B cell (primary cell): ENCODE results near the gene PLEKHM2. TPM values are rescaled to one million over a fixed set of nuclear protein-coding genes. Genes with fewer than 3 reads are reported as not detected.

ENCODE experiments used
- ATAC-seq: fragments of 200-7000 bp; cut with Tn5 transposase; one replicate; pipeline ENCODE4 v1.10.0; 2021; ENCODE audit warnings: low read depth, mild to moderate bottlenecking, moderate number of reproducible peaks, moderate library complexity
- CTCF ChIA-PET: fragments of 350-600 bp; sonication (Branson Sonifier 250); formaldehyde crosslinking; loops from one replicate; lab custom pipeline; 2021; ENCODE audit warnings: antibody characterized with exemption, inconsistent platforms; lab: Charles Lee
- POLR2A ChIA-PET: fragments of 350-600 bp; sonication (Branson Sonifier 250); formaldehyde crosslinking; loops from one replicate; lab custom pipeline; 2021; ENCODE audit warnings: antibody characterized with exemption; lab: Charles Lee
- DNase-seq: peaks from one replicate; pipeline ENCODE4 v3.0.0; 2013
- H2AFZ ChIP-seq: 2 replicates; pipeline ENCODE4 v1.6.1; 2012; ENCODE audit warnings: mild to moderate bottlenecking, low read depth, low read length; ENCODE audit not compliant: insufficient read depth, poor library complexity, severe bottlenecking
- H3K27ac ChIP-seq, 2 donors: 1 replicate in 1 of 2; 2 replicates in 1 of 2; pipeline ENCODE4 v1.5.1; 2012 to 2013; ENCODE audit warnings: low read length in 2 of 2, mild to moderate bottlenecking in 2 of 2, moderate library complexity in 1 of 2
- H3K27me3 ChIP-seq, 4 experiments: fragments of 200-600 bp in 1 of 4; sonication (generic) in 1 of 4; replicated peaks in 1 of 4; 1 replicate in 2 of 4; 2 replicates in 2 of 4; pipeline versions ENCODE4 v1.6.1 to v1.7.0; 2013 to 2016; ENCODE audit warnings: low read length in 3 of 4, mild to moderate bottlenecking in 2 of 4, mixed read lengths in 1 of 4, moderate library complexity in 1 of 4; ENCODE audit not compliant: insufficient read depth in 4 of 4, control insufficient read depth in 3 of 4; ENCODE audit errors: control extremely low read depth in 1 of 4
- H3K36me3 ChIP-seq, 2 experiments: replicated peaks in 1 of 2; 1 replicate in 1 of 2; 2 replicates in 1 of 2; pipeline versions ENCODE4 v1.6.1 to v1.7.1; 2013; ENCODE audit warnings: low read length in 1 of 2; ENCODE audit not compliant: insufficient read depth in 2 of 2, control insufficient read depth in 1 of 2; ENCODE audit errors: control extremely low read depth in 1 of 2, extremely low read depth in 1 of 2
- H3K4me1 ChIP-seq, 2 donors: fragments of 200-600 bp in 1 of 2; sonication (generic) in 1 of 2; 1 replicate in 1 of 2; 2 replicates in 1 of 2; pipeline versions ENCODE4 v1.5.1 to v1.6.1; 2013 to 2017; ENCODE audit warnings: low read length in 2 of 2; ENCODE audit not compliant: control insufficient read depth in 2 of 2, insufficient read depth in 2 of 2
- H3K4me2 ChIP-seq: replicated peaks from 2 replicates; pipeline ENCODE3; 2012; ENCODE audit warnings: mild to moderate bottlenecking, low read depth, low read length; ENCODE audit not compliant: poor library complexity, severe bottlenecking
- H3K4me3 ChIP-seq, 5 experiments: fragments of 200-600 bp in 1 of 5; sonication (generic) in 1 of 5; 1 replicate in 3 of 5; 2 replicates in 2 of 5; pipeline versions ENCODE4 v1.5.1 to v1.7.0; 2011 to 2016; ENCODE audit warnings: low read length in 4 of 5, mild to moderate bottlenecking in 4 of 5, low read depth in 2 of 5, control low read depth in 1 of 5, moderate library complexity in 1 of 5; ENCODE audit not compliant: insufficient read depth in 1 of 5; ENCODE audit errors: control extremely low read depth in 1 of 5, extremely low read depth in 1 of 5
- H3K79me2 ChIP-seq: fragments of 200-600 bp; sonication (generic); one replicate; pipeline ENCODE4 v1.6.0; 2016; ENCODE audit warnings: low read length; ENCODE audit not compliant: control insufficient read depth, insufficient read depth
- H3K9ac ChIP-seq: fragments of 200-600 bp; sonication (generic); 2 replicates; pipeline ENCODE4 v1.6.1; 2017; ENCODE audit warnings: mild to moderate bottlenecking, low read length, moderate library complexity
- H3K9me3 ChIP-seq, 3 donors: one replicate each; pipeline versions ENCODE4 v1.6.1 to v1.7.1; 2013; ENCODE audit warnings: low read length in 2 of 3; ENCODE audit not compliant: control insufficient read depth in 2 of 3, insufficient read depth in 1 of 3; ENCODE audit errors: control extremely low read depth in 1 of 3
- H4K20me1 ChIP-seq: 2 replicates; pipeline ENCODE4 v1.6.0; 2012; ENCODE audit warnings: mild to moderate bottlenecking, low read length; ENCODE audit not compliant: insufficient read depth, control insufficient read depth, poor library complexity, severe bottlenecking
- H3K27ac Mint-ChIP-seq: one replicate; pipeline ENCODE4 v1.8.0; 2021; ENCODE audit warnings: mixed read lengths
- H3K27me3 Mint-ChIP-seq: one replicate; pipeline ENCODE4 v1.8.0; 2021; ENCODE audit warnings: mixed read lengths
- H3K4me1 Mint-ChIP-seq: one replicate; pipeline ENCODE4 v1.8.0; 2021; ENCODE audit warnings: mixed read lengths
- H3K4me3 Mint-ChIP-seq: one replicate; pipeline ENCODE4 v1.8.0; 2021; ENCODE audit warnings: mixed read lengths
- H3K9me3 Mint-ChIP-seq: one replicate; pipeline ENCODE4 v1.8.0; 2022; ENCODE audit warnings: mixed read lengths; ENCODE audit not compliant: insufficient read depth
- CTCF ChIP-seq: fragments of 200-600 bp; IDR thresholded peaks from one replicate; pipeline ENCODE4 v1.8.0; 2022; ENCODE audit warnings: antibody characterized with exemption, mild to moderate bottlenecking
- EZH2 ChIP-seq: IDR thresholded peaks from 2 replicates; pipeline ENCODE4 v1.6.1; 2012; ENCODE audit warnings: borderline replicate concordance, low read depth, mild to moderate bottlenecking, moderate library complexity, low read length; ENCODE audit not compliant: insufficient read depth, poor library complexity, severe bottlenecking
- WGBS: methylation state at CpG from one replicate; pipeline ENCODE4 v1.1.5; 2013; ENCODE audit warnings: missing lambda C conversion rate; ENCODE audit not compliant: insufficient coverage; 5-methylcytosine and 5-hydroxymethylcytosine counted together
- intact Hi-C: fragments of 100-400 bp; cut with micrococcal nuclease; formaldehyde crosslinking; loops from one replicate; pipeline ENCODE4 v1.10.0; 2022
- polyA plus RNA-seq: library from polyadenylated mRNA; depleted of rRNA; stranded (reverse); fragments of >200 nt; gene quantifications from 2 replicates; pipeline ENCODE4 v1.2.3, GENCODE V29; 2012
- total RNA-seq, 2 donors: library from RNA; stranded (reverse); fragments of 120-200 nt in 1 of 2; gene quantifications; 1 replicate in 1 of 2; 2 replicates in 1 of 2; pipeline versions ENCODE4 v1.2.3 to v1.2.4, GENCODE V29; 2013 to 2022

PLEKHM2 gene
- total and polyA plus RNA-seq, 2 donors (not counting 1 experiment from before 2014, with no cell fraction given), result 99.7 to 120 TPM

DNA sequence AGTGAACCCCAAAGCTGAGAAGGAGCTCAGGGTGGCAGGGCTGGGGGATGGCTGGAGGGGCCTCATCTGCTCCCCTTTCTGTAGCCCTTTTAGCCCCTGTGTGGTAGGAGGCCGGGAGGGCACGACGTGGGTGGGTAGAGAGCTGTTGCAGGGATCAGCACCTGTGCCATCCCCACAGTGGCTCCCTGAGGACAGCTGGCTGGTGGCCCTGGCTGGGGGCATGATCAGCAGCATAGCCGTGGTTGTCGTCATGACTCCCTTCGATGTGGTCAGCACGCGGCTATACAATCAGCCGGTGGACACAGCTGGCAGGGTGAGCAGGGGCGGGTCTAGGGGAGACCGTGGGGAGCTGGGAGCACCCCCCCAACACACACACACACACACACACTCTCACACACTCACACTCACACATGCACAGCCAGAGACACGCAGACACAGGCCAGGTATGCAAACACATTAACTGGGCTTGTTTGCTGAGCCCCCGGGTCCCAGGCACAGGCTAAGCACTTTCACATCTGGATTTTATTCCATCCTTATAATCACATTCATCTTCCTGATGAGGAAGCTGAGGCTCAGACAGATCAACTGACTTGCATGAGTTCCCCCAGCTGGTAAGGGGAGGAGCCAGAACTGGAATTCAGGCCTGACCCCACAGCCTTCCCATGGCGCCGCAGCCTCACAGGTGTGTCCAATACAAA lies 54.4 kb downstream of the PLEKHM2 start:
- H3K4me3 ChIP-seq, result no peak overlapping the region
- no peak for TF ChIP-seq CTCF
- TF ChIP-seq EZH2, result no peak
- H3K9ac ChIP-seq, result no peak overlapping the region
- Mint-ChIP-seq H3K4me1 (peaks cover 6% of the 10 kb centered on the region), H3K9me3 (no peaks in the 10 kb centered on the region), H3K27me3 (no peaks in the 10 kb centered on the region), H3K27ac (peak overlapping the region; percentile 50), H3K4me3 (no peak overlapping the region)
- H2AFZ ChIP-seq, result no peak overlapping the region
- H3K9me3 ChIP-seq, result no peaks in the 10 kb centered on the region
- peaks cover 0 to 11% of the 10 kb centered on the region in 2 donors for H3K4me1 ChIP-seq
- POLR2A ChIA-PET, result no interaction called here
- no peak overlapping the region for H3K4me2 ChIP-seq
- no peaks in the 10 kb centered on the region for H3K79me2 ChIP-seq
- H4K20me1 ChIP-seq, result no peaks in the 10 kb centered on the region
- 92% methylated on average over 10 of the region's 15 CpGs for WGBS
- CTCF ChIA-PET, result interaction anchor here (0.8 to 6.8 kb wide), 3 partner anchors 42 to 167 kb away, joined by 3 to 75 read pairs (median 3); no protein-coding TSS in a partner anchor
- H3K27me3 ChIP-seq, result no peaks in the 10 kb centered on the region
- no peak overlapping the region for H3K27ac ChIP-seq
- peaks cover 0 to 11% of the 10 kb centered on the region in 2 experiments for H3K36me3 ChIP-seq
- DNase-seq (no peak), ATAC-seq (no peak)
- intact Hi-C loops, result no loop called here

- no peak overlapping the region for H3K9ac ChIP-seq
- H3K9me3 ChIP-seq, result no peaks in the 10 kb centered on the region
- H3K27me3 ChIP-seq, result no peaks in the 10 kb centered on the region
- Mint-ChIP-seq H3K4me3 (no peak overlapping the region), H3K9me3 (no peaks in the 10 kb centered on the region), H3K27ac (peak overlapping the region; percentile 56), H3K4me1 (peaks cover 6% of the 10 kb centered on the region), H3K27me3 (no peaks in the 10 kb centered on the region)
- no peaks in the 10 kb centered on the region for H4K20me1 ChIP-seq
- H3K4me2 ChIP-seq, result no peak overlapping the region
- no peak overlapping the region for H2AFZ ChIP-seq
- H3K4me1 ChIP-seq, result peaks cover 0 to 11% of the 10 kb centered on the region in 2 donors
- no peak for DNase-seq
- no peak for ATAC-seq
- ChIA-PET POLR2A (no interaction called here), CTCF (interaction anchor here (0.6 to 6.8 kb wide), 5 partner anchors 42 to 346 kb away, joined by 3 to 75 read pairs (median 3); no protein-coding TSS in a partner anchor)
- TF ChIP-seq EZH2 (no peak), CTCF (no peak)
- WGBS, result 91% methylated on average over 16 of the region's 16 CpGs
- peaks cover 0 to 5% of the 10 kb centered on the region in 2 experiments for H3K36me3 ChIP-seq
- H3K79me2 ChIP-seq, result no peaks in the 10 kb centered on the region
- no peak overlapping the region for H3K4me3 ChIP-seq
- intact Hi-C loops, result no loop called here
- no peak overlapping the region for H3K27ac ChIP-seq
These were observed 55.1 kb downstream of the PLEKHM2 start for GRCh38 chr1:15739259-15739658.
